ENCODE data around the gene DEK. TPM values are rescaled to one million over a fixed set of nuclear protein-coding genes. Genes with fewer than 3 reads are reported as not detected.

Gene DEK
- total RNA-seq, 1 experiment from 2014 or later: 108 TPM

DNA sequence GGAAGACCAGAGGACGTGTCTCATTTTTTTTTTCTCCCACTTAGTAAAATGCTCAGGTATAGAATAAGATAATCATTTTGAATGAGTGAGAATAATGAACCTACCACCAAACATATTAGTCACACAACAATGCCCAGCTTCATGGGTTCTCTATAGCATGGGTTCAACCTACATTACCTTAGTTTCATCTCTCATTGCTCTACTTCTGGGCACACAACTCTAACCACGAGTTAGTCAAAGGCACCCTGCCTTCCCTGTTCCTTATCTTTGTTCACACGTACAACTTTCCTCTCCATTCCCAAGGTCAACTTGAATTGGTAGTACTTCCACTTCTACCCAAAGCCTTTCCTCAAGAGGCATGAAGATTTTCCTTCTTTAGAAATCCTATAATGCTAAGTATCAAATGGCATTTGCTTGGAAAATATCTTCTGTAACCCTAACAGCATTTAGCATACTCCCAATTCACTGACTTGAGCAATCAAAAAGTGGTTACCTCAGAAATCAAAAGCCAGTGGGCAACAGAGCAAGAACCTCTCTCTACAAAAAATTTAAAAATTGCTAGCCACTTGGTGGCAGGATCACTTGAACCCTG lies 20.9 kb downstream of the DEK start:
- no peaks in the 10 kb centered on the region for H3K9me3 ChIP-seq (ENCODE audit: control insufficient read depth in 1 of 2, insufficient read depth in 1 of 2, low read depth in 1 of 2, low read length in 2 of 2)
- ChIA-PET CTCF (no interaction called here), RAD21 (ENCODE audit: low non-redundant PET in 1 of 2, low total read pairs in 2 of 2, uncharacterized antibody in 2 of 2, unreplicated experiment in 2 of 2) (no interaction called here), POLR2A (no interaction called here)
- H3K4me3 ChIP-seq (replicated peaks in 1 of 2; ENCODE audit: low read depth in 1 of 2, low read length in 2 of 2): no peak overlapping the region
- H3K27ac ChIP-seq (ENCODE audit: low read depth, low read length): no peak overlapping the region
- H2AFZ ChIP-seq (ENCODE audit: low read depth, low read length, poor library complexity, severe bottlenecking): no peak overlapping the region
- peaks cover 10 to 37% of the 10 kb centered on the region in 2 experiments; a peak in 3 of 4 replicates for H3K4me1 ChIP-seq (ENCODE audit: control insufficient read depth in 1 of 2, insufficient read depth in 2 of 2, low read length in 2 of 2)
- no peak overlapping the region for H3K9ac ChIP-seq (ENCODE audit: low read length)
- H3K36me3 ChIP-seq (ENCODE audit: control insufficient read depth in 1 of 2, insufficient read depth in 2 of 2, low read length in 2 of 2): peaks cover 16 to 61% of the 10 kb centered on the region in 2 experiments
- intact Hi-C loops (cut with micrococcal nuclease): no loop called here
- TF ChIP-seq EZH2 (IDR thresholded peaks at IDR 0.05) (no peak), SRF (IDR thresholded peaks at IDR 0.05; ENCODE audit: low read depth) (no peak), TCF7L2 (IDR thresholded peaks at IDR 0.05; ENCODE audit: borderline replicate concordance, extremely low read depth, insufficient read depth, insufficient read length) (no peak), YY1 (IDR thresholded peaks at IDR 0.05; ENCODE audit: extremely low read depth, insufficient replicate concordance, low read depth, low read length) (no peak), POLR2A (IDR thresholded peaks at IDR 0.05; ENCODE audit: borderline replicate concordance, extremely low read depth, insufficient read depth, insufficient read length) (no peak), EGR1 (IDR thresholded peaks at IDR 0.05; ENCODE audit: low read depth) (no peak), POLR2AphosphoS5 (IDR thresholded peaks at IDR 0.05; ENCODE audit: low read depth, low read length) (no peak), ELF1 (IDR thresholded peaks at IDR 0.05; ENCODE audit: borderline replicate concordance, low read depth) (no peak), RAD21 (IDR thresholded peaks at IDR 0.05; ENCODE audit: low read depth) (no peak), EZH2phosphoT487 (IDR thresholded peaks at IDR 0.05; ENCODE audit: borderline replicate concordance) (no peak)
- TF ChIP-seq, protein P1, sequence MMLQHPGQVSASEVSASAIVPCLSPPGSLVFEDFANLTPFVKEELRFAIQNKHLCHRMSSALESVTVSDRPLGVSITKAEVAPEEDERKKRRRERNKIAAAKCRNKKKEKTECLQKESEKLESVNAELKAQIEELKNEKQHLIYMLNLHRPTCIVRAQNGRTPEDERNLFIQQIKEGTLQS (IDR thresholded peaks at IDR 0.05): no peak
- TF ChIP-seq, protein P2, sequence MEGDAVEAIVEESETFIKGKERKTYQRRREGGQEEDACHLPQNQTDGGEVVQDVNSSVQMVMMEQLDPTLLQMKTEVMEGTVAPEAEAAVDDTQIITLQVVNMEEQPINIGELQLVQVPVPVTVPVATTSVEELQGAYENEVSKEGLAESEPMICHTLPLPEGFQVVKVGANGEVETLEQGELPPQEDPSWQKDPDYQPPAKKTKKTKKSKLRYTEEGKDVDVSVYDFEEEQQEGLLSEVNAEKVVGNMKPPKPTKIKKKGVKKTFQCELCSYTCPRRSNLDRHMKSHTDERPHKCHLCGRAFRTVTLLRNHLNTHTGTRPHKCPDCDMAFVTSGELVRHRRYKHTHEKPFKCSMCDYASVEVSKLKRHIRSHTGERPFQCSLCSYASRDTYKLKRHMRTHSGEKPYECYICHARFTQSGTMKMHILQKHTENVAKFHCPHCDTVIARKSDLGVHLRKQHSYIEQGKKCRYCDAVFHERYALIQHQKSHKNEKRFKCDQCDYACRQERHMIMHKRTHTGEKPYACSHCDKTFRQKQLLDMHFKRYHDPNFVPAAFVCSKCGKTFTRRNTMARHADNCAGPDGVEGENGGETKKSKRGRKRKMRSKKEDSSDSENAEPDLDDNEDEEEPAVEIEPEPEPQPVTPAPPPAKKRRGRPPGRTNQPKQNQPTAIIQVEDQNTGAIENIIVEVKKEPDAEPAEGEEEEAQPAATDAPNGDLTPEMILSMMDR (IDR thresholded peaks at IDR 0.05 in 2 of 3, conservative IDR thresholded peaks at IDR 0.05 in 1 of 3; ENCODE audit: borderline replicate concordance in 1 of 3, insufficient read depth in 1 of 3, low read depth in 2 of 3, low read length in 2 of 3): no peak
- TF ChIP-seq, protein P3, sequence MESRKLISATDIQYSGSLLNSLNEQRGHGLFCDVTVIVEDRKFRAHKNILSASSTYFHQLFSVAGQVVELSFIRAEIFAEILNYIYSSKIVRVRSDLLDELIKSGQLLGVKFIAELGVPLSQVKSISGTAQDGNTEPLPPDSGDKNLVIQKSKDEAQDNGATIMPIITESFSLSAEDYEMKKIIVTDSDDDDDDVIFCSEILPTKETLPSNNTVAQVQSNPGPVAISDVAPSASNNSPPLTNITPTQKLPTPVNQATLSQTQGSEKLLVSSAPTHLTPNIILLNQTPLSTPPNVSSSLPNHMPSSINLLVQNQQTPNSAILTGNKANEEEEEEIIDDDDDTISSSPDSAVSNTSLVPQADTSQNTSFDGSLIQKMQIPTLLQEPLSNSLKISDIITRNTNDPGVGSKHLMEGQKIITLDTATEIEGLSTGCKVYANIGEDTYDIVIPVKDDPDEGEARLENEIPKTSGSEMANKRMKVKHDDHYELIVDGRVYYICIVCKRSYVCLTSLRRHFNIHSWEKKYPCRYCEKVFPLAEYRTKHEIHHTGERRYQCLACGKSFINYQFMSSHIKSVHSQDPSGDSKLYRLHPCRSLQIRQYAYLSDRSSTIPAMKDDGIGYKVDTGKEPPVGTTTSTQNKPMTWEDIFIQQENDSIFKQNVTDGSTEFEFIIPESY (IDR thresholded peaks at IDR 0.05; ENCODE audit: extremely low read depth, insufficient replicate concordance, low read length): no peak
- no TSS peak for BruUV-seq (replicated peaks)
- ATAC-seq (no peak), DNase-seq (ENCODE audit: low read depth, low spot score) (no peak)
- peaks cover 100% of the 10 kb centered on the region for H3K79me2 ChIP-seq (ENCODE audit: insufficient read depth, low read length)
- H3K27me3 ChIP-seq (ENCODE audit: insufficient read depth, low read length): no peaks in the 10 kb centered on the region
- peaks cover 22% of the 10 kb centered on the region; the same call in 1 of the 2 replicates for H4K20me1 ChIP-seq (ENCODE audit: insufficient read depth)
- no peaks in the 10 kb centered on the region for H3K9me2 ChIP-seq (ENCODE audit: insufficient read depth)
- 0 out of 2 replicates have a peak overlapping the region, but pooled peaks have one; percentile 13 for H3K4me2 ChIP-seq (ENCODE audit: low read length)

All from HCT116 (cell line).